Ectodermal cell (in vitro differentiated cells): ENCODE measurements around the gene RFX4.

Experiments used
- H3K27ac ChIP-seq: 2 replicates; pipeline ENCODE4 v1.7.0; 2013; ENCODE audit warnings: mild to moderate bottlenecking, low read depth, low read length; ENCODE audit not compliant: insufficient read depth, poor library complexity, severe bottlenecking
- H3K27me3 ChIP-seq: 2 replicates; pipeline ENCODE4 v1.7.0; 2013; ENCODE audit warnings: mild to moderate bottlenecking, low read length; ENCODE audit not compliant: insufficient read depth, control insufficient read depth, poor library complexity, severe bottlenecking
- H3K36me3 ChIP-seq: one replicate; pipeline ENCODE4 v1.7.0; 2013; ENCODE audit warnings: low read length; ENCODE audit not compliant: control insufficient read depth, insufficient read depth
- H3K4me1 ChIP-seq: one replicate; pipeline ENCODE4 v1.7.0; 2013; ENCODE audit warnings: low read length; ENCODE audit not compliant: control insufficient read depth, insufficient read depth
- H3K4me3 ChIP-seq: 2 replicates; pipeline ENCODE4 v1.7.0; 2013; ENCODE audit warnings: low read depth, low read length, control low read depth; ENCODE audit not compliant: insufficient read depth
- H3K9me3 ChIP-seq: 2 replicates; pipeline ENCODE4 v1.7.0; 2013; ENCODE audit warnings: mild to moderate bottlenecking, low read length, moderate library complexity; ENCODE audit not compliant: control insufficient read depth
- WGBS, 2 experiments: methylation state at CpG; one replicate each; pipeline ENCODE4 v1.1.7; 2013; ENCODE audit warnings: missing lambda C conversion rate in 2 of 2; 5-methylcytosine and 5-hydroxymethylcytosine counted together

Gene RFX4

DNA sequence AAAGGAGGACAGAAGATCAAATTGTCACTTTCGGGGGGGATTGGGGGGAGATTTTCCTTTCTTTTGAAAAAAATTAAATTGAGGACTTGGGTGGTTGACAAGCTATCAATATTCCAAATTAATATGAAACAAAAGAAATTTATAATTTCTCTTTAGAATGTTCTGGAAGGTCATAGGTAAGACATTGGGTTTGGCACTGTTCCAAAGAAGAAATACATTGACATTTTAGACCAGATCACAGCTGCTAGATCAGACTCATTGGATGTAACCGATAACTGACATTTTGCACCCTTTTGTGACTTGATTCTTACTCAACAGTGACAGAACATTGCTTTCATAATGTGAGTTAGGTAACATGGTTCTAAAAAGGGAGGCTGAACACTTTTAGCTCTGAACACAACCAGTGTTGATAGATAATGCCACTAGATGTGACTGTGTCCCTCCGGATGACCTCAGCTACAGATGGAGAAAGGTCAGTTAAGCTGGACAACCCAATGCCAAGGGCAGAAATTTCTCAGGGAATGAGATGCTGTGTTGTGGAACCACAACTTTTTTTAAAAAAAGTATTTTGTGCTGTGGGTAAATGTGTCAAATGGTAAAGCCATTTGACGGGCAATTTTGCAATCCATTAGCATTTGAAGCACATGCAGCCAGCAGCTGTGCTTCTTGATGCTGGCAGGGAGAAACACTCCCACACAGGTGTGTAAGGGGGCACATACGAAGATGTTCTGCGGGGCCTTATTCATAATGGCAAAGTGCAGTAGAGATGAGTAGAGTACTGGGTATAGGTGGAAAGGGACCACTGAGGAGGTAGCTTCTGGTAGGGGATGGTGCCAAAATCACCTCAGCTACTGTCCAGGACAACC is 62.9 kb downstream of the RFX4 start:
- Histone ChIP-seq H3K36me3 (no peaks in the 10 kb centered on the region), H3K27ac (no peak overlapping the region)
- WGBS, 2 experiments, result 84 to 86% methylated on average over 6 of the region's 6 CpGs

DNA sequence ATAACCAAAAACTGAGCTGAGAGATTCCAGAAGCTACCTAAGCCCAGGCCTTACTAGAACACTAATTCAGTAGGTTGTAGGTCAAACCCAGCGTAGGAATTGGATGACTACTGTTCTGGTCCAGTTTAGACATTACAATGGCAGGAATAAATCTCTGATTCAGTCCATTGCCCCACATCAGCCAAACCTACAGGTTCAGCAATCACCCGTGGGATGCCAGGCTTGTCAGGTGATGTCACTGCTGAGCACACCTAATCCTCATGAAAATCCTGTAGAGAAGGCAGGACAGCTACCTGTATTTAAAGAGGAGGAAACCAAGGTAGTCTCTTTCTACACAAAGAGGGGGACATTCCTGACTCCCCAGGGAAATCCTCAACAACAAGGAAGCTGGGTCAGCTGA is 63.7 kb downstream of the RFX4 start:
- Histone ChIP-seq H3K4me1 (no peaks in the 10 kb centered on the region), H3K27ac (no peak overlapping the region), H3K36me3 (no peaks in the 10 kb centered on the region), H3K9me3 (no peaks in the 10 kb centered on the region), H3K4me3 (no peak overlapping the region), H3K27me3 (no peaks in the 10 kb centered on the region)
- 91 to 93% methylated on average over 2 of the region's 2 CpGs for WGBS, 2 experiments

More for the DNA sequence above, 62.9 kb downstream of the RFX4 start:
- Histone ChIP-seq H3K9me3 (no peaks in the 10 kb centered on the region), H3K4me3 (no peak overlapping the region), H3K4me1 (no peaks in the 10 kb centered on the region), H3K27me3 (no peaks in the 10 kb centered on the region)

DNA sequence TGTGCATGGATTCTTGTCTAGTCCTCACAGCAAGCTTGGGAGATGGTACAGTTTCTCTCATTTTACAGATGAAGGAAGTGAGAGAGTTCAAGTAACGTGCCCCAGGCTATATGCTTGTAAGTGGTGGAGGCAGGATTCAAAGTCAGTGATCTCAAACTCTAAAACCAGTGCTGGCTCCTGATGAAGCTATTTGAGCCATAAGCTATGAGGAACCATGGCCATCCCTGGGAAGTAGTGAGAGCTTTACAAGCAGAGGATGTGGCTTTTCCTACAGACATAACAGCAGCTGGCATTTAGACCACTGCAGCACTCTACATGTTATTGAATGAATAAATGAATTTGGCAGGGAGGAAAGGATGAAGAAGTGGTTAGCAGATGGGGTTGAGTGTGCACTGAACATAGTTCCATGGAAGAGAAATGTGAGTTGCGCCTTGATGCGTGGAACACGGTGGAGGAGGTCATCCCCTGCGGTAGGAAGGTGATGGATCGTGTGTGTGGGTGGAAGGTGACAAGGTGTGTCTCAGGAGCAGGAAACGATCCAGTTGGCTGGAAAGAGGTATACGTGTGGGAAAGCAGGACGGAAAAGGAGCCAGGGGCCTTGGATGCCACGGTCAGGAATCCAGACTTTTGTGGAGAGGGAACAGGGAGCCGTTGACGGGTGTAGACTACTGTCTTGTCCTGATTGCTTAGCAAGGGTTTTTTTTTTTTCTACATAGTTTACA is 65.2 kb downstream of the RFX4 start:
- 94 to 95% methylated on average over 12 of the region's 12 CpGs for WGBS, 2 experiments
- H3K4me1 ChIP-seq, result peaks cover 3% of the 10 kb centered on the region
- no peaks in the 10 kb centered on the region for H3K36me3 ChIP-seq
- H3K4me3 ChIP-seq, result no peak overlapping the region
- H3K27ac ChIP-seq, result no peak overlapping the region
- H3K9me3 ChIP-seq, result no peaks in the 10 kb centered on the region
- H3K27me3 ChIP-seq, result no peaks in the 10 kb centered on the region

DNA sequence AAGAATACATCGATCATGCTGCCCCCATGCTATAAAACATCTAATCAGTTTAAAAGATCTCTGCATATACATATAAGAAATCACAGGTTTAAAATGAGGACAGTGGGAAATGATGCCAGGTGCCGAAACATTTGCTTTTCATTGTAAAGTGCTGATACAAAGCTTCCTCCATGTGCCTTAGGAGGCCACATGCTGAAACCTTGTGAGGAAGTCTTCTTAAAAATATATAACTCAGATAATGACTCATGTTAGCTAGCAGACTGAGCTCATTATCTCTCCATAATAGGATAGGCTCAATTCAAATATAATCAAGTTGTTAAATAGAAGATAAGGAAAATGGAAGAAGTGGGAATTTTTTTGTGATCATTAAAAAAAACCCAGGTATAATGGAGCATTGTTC is 65.9 kb downstream of the RFX4 start:
- 86 to 100% methylated on average over 1 to 2 of the region's 2 CpGs for WGBS, 2 experiments
- H3K36me3 ChIP-seq, result no peaks in the 10 kb centered on the region
- no peaks in the 10 kb centered on the region for H3K9me3 ChIP-seq
- H3K4me3 ChIP-seq, result no peak overlapping the region
- H3K27me3 ChIP-seq, result no peaks in the 10 kb centered on the region
- H3K27ac ChIP-seq, result no peak overlapping the region
- H3K4me1 ChIP-seq, result peaks cover 3% of the 10 kb centered on the region

DNA sequence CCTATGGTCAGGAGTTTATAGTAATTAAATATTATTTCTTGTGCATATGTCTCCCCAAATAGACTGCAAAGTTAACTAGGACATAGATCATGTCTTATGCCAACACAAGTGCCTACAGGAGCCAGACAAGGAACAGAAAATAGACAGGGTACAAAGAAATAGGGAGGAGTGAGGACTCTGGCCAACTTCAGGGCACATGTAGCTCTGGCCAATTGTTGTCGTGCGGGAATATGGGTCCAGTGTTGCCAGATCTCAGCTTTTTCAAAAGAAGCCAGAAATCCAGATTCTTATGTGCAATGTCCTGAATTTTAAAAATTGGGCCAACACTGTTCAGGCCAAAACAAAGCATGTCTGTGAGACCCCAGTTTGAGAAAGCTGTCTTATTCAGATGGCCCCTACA is 68.7 kb downstream of the RFX4 start:
- Histone ChIP-seq H3K27ac (no peak overlapping the region), H3K36me3 (peaks cover 3% of the 10 kb centered on the region), H3K4me1 (peaks cover 3% of the 10 kb centered on the region), H3K27me3 (no peaks in the 10 kb centered on the region), H3K9me3 (no peaks in the 10 kb centered on the region), H3K4me3 (no peak overlapping the region)
- WGBS, 2 experiments, result 98% methylated on average over 2 of the region's 2 CpGs

DNA sequence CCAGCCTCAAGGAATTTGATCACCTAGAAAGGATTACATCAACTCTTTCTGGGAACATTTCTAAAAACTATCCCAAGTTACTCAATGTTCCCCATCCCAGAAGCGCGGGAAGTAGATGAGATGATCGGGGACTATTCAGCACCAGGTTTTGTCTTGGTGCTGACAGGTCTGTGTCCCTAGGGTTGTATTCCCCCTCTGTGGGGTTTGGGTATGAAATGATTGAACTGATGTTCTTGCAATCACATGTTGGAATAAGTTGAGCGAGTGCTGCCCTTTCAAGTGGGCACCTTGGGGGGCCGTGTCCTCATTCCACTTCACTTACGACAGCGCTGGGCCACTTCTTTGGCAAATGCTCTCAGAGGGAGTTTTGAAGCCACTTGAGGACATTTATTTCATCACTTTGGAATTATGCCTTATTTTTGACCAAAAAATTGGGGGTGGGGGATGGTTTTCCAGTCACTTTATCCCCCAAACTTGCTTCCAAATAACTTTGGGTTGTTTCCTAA is 69.8 kb downstream of the RFX4 start:
- H3K4me1 ChIP-seq, result peaks cover 3% of the 10 kb centered on the region
- no peak overlapping the region for H3K4me3 ChIP-seq
- H3K27me3 ChIP-seq, result no peaks in the 10 kb centered on the region
- 92 to 95% methylated on average over 7 of the region's 7 CpGs for WGBS, 2 experiments
- H3K9me3 ChIP-seq, result no peaks in the 10 kb centered on the region
- no peak overlapping the region for H3K27ac ChIP-seq
- peaks cover 10% of the 10 kb centered on the region for H3K36me3 ChIP-seq

DNA sequence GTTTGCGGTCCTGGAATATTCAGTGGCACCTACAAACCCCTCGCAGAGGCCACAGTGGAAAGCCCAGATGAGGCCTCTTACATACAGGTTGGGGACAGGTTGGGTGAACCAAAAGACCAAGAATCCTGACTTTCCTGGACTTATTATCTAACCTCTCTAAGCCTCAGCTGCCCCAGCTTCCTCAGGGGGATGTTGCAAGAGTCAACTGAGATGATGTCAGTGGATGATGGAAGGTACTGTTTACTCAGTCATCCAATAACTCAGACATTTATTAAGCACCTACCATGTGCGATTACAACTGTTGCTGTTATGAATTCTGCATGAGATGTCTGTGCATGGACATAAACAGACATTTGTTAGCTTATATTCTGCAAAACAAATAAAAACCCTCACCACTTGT is 72.8 kb downstream of the RFX4 start:
- 98% methylated on average over 2 to 3 of the region's 3 CpGs for WGBS, 2 experiments
- Histone ChIP-seq H3K36me3 (peaks cover 39% of the 10 kb centered on the region), H3K4me3 (no peak overlapping the region), H3K9me3 (no peaks in the 10 kb centered on the region), H3K27me3 (no peaks in the 10 kb centered on the region), H3K4me1 (peaks cover 3% of the 10 kb centered on the region), H3K27ac (no peak overlapping the region)

DNA sequence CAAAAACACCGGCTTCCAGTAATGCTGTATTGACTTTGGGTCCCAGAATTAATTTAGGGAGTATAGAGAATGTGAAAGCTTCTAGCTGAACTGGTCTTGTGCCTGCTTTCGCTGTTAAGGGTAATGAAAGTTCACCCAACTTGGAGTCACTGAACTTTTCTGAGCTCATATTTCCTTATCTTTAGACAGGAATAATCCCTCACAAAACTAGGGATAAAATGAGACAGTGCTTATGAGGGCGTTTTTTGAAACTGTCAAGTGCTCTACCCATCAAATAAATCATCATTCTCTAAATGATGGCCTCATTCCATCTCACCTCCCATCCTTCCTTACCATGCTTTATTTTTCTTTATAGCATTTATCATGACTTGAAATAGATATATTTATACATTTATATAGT is 74.7 kb downstream of the RFX4 start:
- H3K4me3 ChIP-seq, result no peak overlapping the region
- H3K27me3 ChIP-seq, result no peaks in the 10 kb centered on the region
- 98 to 100% methylated on average over 3 of the region's 3 CpGs for WGBS, 2 experiments
- H3K27ac ChIP-seq, result no peak overlapping the region
- H3K9me3 ChIP-seq, result peaks cover 8% of the 10 kb centered on the region
- H3K36me3 ChIP-seq, result peaks cover 56% of the 10 kb centered on the region
- no peaks in the 10 kb centered on the region for H3K4me1 ChIP-seq

DNA sequence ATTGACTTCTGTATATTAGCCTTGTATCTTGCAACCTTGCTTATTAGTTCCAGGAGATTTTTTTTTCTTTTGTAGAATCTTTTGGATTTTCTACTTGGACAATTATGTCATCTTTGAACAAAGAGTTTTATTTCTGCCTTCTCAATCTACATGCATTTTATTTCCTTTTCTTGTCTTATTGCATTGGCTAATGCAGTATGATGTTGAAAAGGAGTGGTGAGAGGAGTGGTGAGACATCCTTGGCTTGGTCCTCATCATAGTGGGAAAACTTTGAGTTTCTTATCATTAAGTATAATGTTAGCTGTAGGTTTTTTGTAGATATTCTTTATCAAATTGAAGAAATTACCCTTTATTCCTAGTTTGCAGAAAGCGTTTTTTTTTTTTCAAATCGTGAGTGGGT is 80.6 kb downstream of the RFX4 start:
- no peak overlapping the region for H3K27ac ChIP-seq
- H3K4me1 ChIP-seq, result peaks cover 10% of the 10 kb centered on the region
- peaks cover 45% of the 10 kb centered on the region for H3K36me3 ChIP-seq
- WGBS, 2 experiments, result 94 to 95% methylated on average over 2 of the region's 2 CpGs
- no peak overlapping the region for H3K4me3 ChIP-seq
- peaks cover 12% of the 10 kb centered on the region for H3K9me3 ChIP-seq
- H3K27me3 ChIP-seq, result no peaks in the 10 kb centered on the region

DNA sequence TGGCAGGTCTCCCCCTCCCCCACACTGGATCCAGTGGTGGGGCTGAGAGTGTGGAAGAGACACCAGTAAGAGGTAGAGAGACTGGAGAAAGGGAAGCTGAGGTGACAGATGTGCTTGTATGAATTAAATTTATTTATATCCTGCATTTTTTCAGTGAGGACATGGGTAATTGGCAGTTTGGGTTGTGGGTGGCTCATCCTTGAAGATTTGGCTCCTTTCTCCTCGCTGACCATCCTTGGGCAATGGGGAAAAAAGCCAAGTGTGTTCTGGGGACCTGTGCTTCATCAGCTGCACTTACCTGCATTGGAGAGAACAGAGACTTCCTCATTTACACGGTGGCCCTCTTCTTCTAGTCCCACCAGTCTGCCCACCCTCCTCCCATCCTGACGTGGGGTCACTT is 86.4 kb downstream of the RFX4 start:
- 87 to 90% methylated on average over 3 of the region's 3 CpGs for WGBS, 2 experiments
- no peak overlapping the region for H3K4me3 ChIP-seq
- H3K9me3 ChIP-seq, result no peaks in the 10 kb centered on the region
- peaks cover 39% of the 10 kb centered on the region for H3K4me1 ChIP-seq
- no peaks in the 10 kb centered on the region for H3K27me3 ChIP-seq
- H3K36me3 ChIP-seq, result no peaks in the 10 kb centered on the region
- H3K27ac ChIP-seq, result no peak overlapping the region
